NT2/D1 (cell line): ENCODE data around the gene SLC1A7.
A peak's percentile ranks its signal among the peaks of the same experiment; 100 is the strongest.

Experiments
- DNase-seq: peaks from one replicate; pipeline ENCODE4 v3.0.0-alpha.2; 2011; ENCODE audit warnings: low read depth, low spot score
- H3K27me3 ChIP-seq: 2 replicates; pipeline ENCODE4 v1.6.0; 2011; ENCODE audit warnings: mild to moderate bottlenecking; ENCODE audit not compliant: insufficient read length, insufficient read depth
- H3K36me3 ChIP-seq: 2 replicates; pipeline ENCODE4 v1.6.1; 2011; ENCODE audit warnings: mild to moderate bottlenecking, low read length, mixed read lengths; ENCODE audit not compliant: insufficient read depth, insufficient read length
- H3K4me1 ChIP-seq: 2 replicates; pipeline ENCODE4 v1.5.1; 2011; ENCODE audit not compliant: insufficient read depth, insufficient read length
- H3K4me3 ChIP-seq: 2 replicates; pipeline ENCODE4 v1.5.1; 2011; ENCODE audit warnings: low read depth; ENCODE audit not compliant: insufficient read length
- H3K9ac ChIP-seq: 2 replicates; pipeline ENCODE4 v1.6.0; 2011; ENCODE audit warnings: low read depth; ENCODE audit not compliant: insufficient read length
- H3K9me3 ChIP-seq: 2 replicates; pipeline ENCODE4 v1.5.1; 2011; ENCODE audit warnings: mild to moderate bottlenecking, low read length; ENCODE audit not compliant: insufficient read depth
- SUZ12 ChIP-seq: IDR thresholded peaks from 2 replicates; pipeline ENCODE4 v1.6.1; 2011; ENCODE audit not compliant: insufficient read length, insufficient read depth; ENCODE audit errors: extremely low read depth
- YY1 ChIP-seq: IDR thresholded peaks from 2 replicates; pipeline ENCODE4 v1.6.1; 2011; ENCODE audit not compliant: insufficient read length, insufficient read depth
- ZNF274 ChIP-seq: IDR thresholded peaks from 2 replicates; pipeline ENCODE4 v1.6.1; 2011; ENCODE audit warnings: mild to moderate bottlenecking, low read depth, low read length

The SLC1A7 gene

DNA sequence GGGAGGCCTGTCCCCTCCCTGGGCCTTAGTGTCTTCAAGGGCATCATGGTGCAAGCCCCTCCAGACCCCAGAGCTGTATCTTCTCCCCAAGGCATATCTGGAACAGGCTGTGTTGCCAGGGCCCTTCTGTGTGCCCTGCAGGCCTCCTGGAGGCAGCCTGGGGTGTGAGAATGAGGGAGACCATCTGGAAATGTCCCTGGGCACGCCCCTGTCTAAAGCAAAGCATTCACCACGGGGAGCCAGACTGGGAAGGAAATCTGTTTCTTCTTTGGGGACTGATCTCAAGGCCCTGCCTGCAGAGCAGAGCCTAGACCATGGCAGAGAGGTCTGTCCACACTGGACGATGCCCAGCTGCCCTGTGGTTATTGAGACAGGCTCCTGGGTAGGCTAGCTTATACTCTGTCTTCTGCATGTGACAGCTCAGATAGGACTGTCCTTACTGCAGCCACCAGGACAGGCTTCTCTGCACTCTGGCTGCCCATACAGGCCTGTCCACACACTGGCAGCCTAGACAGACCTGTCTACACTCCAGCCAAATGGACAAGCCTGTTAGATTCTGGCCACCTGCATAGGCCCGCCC is 55.9 kb downstream of the SLC1A7 start:
- no peak for DNase-seq
- Histone ChIP-seq H3K36me3 (no peaks in the 10 kb centered on the region), H3K9me3 (no peaks in the 10 kb centered on the region), H3K4me3 (no peak overlapping the region), H3K9ac (peak overlapping the region; percentile 21), H3K4me1 (peaks cover 28% of the 10 kb centered on the region), H3K27me3 (no peaks in the 10 kb centered on the region)
- no peak for TF ChIP-seq YY1

DNA sequence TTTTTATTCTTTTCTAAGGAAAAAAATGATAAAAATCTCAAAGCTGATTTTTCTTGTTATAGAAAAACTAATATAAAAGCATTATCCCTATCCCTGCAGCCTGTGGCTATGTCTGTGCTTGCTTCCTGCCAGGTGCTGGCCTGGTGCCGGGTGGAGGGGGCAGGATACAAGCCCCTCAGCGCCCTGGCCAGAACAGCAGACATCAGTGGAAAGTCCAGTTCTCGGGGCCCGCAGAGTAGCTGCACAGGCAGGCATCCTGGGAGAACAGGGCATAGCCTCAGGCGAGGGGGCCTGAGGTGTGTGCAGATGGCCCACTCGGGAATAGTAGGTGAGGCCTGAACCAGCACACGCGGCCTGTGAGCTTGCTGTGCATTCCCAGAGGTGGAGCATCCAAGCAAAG is 57.0 kb downstream of the SLC1A7 start:
- Histone ChIP-seq H3K9ac (no peak overlapping the region), H3K4me1 (peaks cover 30% of the 10 kb centered on the region), H3K9me3 (no peaks in the 10 kb centered on the region), H3K27me3 (no peaks in the 10 kb centered on the region), H3K4me3 (no peak overlapping the region), H3K36me3 (no peaks in the 10 kb centered on the region)
- TF ChIP-seq ZNF274 = no peak
- no peak for TF ChIP-seq YY1
- no peak for TF ChIP-seq SUZ12
- no peak for DNase-seq

DNA sequence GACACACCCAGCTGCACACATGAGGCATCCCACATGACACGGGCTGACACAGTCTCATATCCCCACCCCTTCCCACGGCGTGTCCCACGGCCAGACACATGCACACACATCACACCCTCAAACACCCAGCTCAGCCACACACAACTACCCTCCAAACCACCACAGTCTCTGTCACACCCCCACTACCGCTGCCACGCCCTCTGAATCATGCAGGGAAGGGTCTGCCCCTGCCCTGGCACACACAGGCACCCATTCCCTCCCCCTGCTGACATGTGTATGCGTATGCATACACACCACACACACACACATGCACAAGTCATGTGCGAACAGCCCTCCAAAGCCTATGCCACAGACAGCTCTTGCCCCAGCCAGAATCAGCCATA is 57.9 kb downstream of the SLC1A7 start:
- H3K9ac ChIP-seq = no peak overlapping the region
- H3K9me3 ChIP-seq = no peaks in the 10 kb centered on the region
- no peak for DNase-seq
- TF ChIP-seq ZNF274 = no peak
- TF ChIP-seq SUZ12 = no peak
- no peak for TF ChIP-seq YY1
- H3K27me3 ChIP-seq = no peaks in the 10 kb centered on the region
- peaks cover 23% of the 10 kb centered on the region for H3K4me1 ChIP-seq
- H3K4me3 ChIP-seq = no peak overlapping the region
- H3K36me3 ChIP-seq = no peaks in the 10 kb centered on the region

DNA sequence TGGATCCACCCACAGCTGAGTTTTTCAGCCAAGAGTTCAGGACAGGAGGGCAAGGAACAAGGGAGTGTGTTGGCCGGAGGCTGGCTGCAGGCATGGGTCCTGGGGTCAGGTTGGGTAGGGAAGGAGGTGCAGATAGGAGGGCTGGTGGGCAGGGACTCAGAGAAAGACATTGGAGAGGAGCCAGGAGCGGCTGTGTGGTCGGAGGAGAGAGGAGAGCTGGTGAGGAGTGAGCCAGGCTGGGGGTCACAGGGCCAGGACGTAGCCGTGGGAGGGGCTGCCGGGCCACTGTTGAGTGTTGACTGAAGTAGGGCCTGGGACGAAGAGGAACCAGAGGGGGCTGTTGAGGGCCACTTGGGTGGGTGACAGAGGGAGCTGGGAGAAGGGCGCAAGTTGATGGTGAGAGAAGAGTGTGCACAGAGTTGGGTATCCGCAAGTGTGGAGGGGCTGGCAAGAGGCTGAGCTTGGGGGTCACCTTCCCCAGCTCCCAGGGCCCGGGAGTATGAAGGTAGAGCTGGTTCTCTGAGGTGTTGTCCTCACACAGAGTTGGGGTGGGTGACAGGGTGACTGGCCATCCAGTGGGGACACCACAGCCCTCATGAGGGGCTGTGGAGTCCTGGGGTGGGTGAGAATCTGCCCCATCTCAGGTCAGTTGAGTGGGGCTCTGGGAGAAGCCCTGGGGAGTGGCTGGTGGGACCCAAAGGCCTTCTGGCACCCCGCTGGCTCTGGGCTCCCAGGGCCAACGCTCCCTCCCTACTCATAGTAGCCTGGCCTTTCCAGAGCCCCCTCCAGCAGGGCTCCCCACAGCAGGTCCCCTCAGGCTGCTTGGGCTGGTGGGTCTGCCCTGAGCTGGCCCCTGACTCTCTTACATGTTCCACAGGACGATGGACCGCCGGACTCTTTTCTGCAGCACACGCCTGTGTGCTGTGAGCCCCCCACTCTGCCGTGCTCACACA is 58.5 kb downstream of the SLC1A7 start:
- no peaks in the 10 kb centered on the region for H3K36me3 ChIP-seq
- no peak overlapping the region for H3K9ac ChIP-seq
- no peak for DNase-seq
- H3K4me1 ChIP-seq = peaks cover 22% of the 10 kb centered on the region
- no peaks in the 10 kb centered on the region for H3K9me3 ChIP-seq
- no peak overlapping the region for H3K4me3 ChIP-seq
- H3K27me3 ChIP-seq = no peaks in the 10 kb centered on the region
- TF ChIP-seq SUZ12 = no peak
- no peak for TF ChIP-seq ZNF274
- no peak for TF ChIP-seq YY1

DNA sequence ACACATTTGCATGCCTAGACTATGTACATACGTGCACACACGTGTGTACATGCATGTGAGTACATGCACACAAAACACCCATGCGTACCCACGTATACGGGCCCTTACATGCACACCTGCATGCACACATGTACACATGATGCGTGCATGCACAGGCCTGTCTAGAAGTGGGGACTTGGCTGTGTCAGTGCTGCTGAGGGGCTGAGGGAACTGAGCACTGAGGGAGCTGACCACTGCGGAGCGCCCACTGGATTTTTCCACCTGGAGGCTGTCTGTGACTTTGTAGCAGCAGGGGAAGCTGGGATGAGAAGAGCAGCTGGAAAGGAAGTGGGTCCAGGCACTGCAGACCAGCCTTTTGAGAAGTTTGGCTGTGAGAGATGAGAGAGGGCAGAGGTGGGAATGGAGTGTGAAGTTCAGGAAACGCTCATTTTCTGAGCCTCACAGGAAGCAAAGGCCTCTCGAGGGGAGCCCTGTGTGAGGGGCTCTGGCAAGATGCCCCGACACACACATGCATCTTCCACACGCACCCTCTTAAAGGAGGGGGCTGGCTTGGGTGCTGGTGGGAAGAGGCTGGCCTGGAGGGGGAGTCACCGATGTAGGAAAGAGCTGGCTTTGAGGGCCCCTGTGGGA is 59.5 kb downstream of the SLC1A7 start:
- H3K36me3 ChIP-seq = no peaks in the 10 kb centered on the region
- H3K4me1 ChIP-seq = peaks cover 16% of the 10 kb centered on the region
- H3K4me3 ChIP-seq = no peak overlapping the region
- no peak for TF ChIP-seq YY1
- no peak for TF ChIP-seq ZNF274
- no peak for TF ChIP-seq SUZ12
- no peaks in the 10 kb centered on the region for H3K9me3 ChIP-seq
- H3K9ac ChIP-seq = no peak overlapping the region
- no peaks in the 10 kb centered on the region for H3K27me3 ChIP-seq
- no peak for DNase-seq

DNA sequence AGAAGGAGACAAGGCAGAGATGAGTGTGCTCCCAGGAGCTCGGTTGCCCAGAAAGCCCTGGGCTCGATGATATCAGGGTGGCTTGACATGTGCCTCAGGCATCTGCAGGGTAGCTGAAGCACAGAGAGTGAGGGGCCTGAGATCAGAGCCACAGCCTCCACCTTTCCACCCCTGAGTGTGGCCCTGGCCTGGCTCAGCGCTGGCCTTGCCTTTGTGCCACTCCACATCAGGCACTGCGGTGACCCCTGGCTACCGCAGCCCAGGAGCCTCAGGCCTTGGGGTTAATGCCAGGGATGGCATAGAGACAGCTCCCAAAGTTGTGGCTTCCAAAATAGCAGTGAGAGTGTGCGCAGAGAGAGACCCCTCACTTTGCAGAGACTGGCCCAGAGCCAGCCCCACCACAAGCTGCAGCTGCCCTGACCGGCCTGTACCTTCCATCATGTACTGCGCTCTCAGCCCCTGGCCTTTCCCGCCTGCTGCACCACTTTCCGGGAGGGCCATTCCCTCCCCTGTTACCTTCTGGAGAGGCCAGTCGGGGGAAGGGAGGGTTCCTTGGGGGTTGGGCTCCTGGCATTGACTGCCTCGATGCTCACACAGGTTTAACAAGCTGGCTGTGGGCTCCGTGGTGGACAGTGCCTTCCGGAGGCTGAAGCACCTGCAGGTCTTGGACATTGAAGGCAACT is 60.9 kb downstream of the SLC1A7 start:
- TF ChIP-seq SUZ12 (no peak), ZNF274 (no peak), YY1 (no peak)
- no peaks in the 10 kb centered on the region for H3K27me3 ChIP-seq
- DNase-seq = no peak
- H3K4me1 ChIP-seq = peaks cover 15% of the 10 kb centered on the region
- H3K36me3 ChIP-seq = no peaks in the 10 kb centered on the region
- H3K4me3 ChIP-seq = no peak overlapping the region
- H3K9me3 ChIP-seq = no peaks in the 10 kb centered on the region
- H3K9ac ChIP-seq = peak overlapping the region; percentile 51

DNA sequence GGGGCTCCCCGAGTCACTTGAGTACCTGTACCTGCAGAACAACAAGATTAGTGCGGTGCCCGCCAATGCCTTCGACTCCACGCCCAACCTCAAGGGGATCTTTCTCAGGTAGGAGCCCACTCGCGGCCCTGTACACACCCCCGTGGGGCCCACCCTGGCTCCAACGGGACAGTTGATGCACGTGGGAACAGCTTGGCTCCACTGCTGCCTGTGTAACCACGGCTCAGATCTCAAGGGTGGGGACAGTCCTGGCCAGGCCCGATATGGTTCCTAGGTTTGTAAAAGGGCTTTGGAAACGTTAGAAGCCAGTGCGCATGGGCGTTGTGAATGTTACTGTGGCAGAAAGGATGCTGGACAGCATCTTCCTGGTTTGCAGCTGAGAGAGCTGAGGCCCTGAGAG is 61.7 kb downstream of the SLC1A7 start:
- no peak for TF ChIP-seq YY1
- DNase-seq = no peak
- H3K4me3 ChIP-seq = no peak overlapping the region
- H3K4me1 ChIP-seq = peaks cover 15% of the 10 kb centered on the region
- H3K27me3 ChIP-seq = no peaks in the 10 kb centered on the region
- no peaks in the 10 kb centered on the region for H3K9me3 ChIP-seq
- no peaks in the 10 kb centered on the region for H3K36me3 ChIP-seq
- no peak overlapping the region for H3K9ac ChIP-seq
